Neural cell (in vitro differentiated cells): ENCODE data around the gene APPBP2. TPM values are rescaled to one million over a fixed set of nuclear protein-coding genes. Genes with fewer than 3 reads are reported as not detected.

Experiments
- H2AFZ ChIP-seq: fragments of 200-600, 300-800 bp; sonication (generic), shearing (Covaris generic); 2 replicates; pipeline ENCODE4 v1.6.0; 2014; ENCODE audit warnings: low read depth, mild to moderate bottlenecking, antibody characterized with exemption, low read length, moderate library complexity
- H3F3A ChIP-seq: fragments of 200-600 bp; shearing (Covaris generic); 2 replicates; pipeline ENCODE4 v1.6.1; 2016; ENCODE audit warnings: mild to moderate bottlenecking, moderate library complexity, mixed read lengths, antibody characterized with exemption, low read length; ENCODE audit not compliant: insufficient read depth, poor library complexity, severe bottlenecking
- H3K27ac ChIP-seq: fragments of 200-600, 300-800 bp; sonication (generic), shearing (Covaris generic); 2 replicates; pipeline ENCODE4 v1.5.1; 2014; ENCODE audit warnings: mild to moderate bottlenecking, low read length, moderate library complexity
- H3K27me3 ChIP-seq: fragments of 300-800, 200-600 bp; sonication (generic), shearing (Covaris generic); 2 replicates; pipeline ENCODE4 v1.6.0; 2014; ENCODE audit warnings: mild to moderate bottlenecking, low read depth, low read length, moderate library complexity; ENCODE audit not compliant: insufficient read depth
- H3K36me3 ChIP-seq: fragments of 300-800, 200-600 bp; sonication (generic), shearing (Covaris generic); 2 replicates; pipeline ENCODE4 v1.5.1; 2014; ENCODE audit warnings: mild to moderate bottlenecking, antibody characterized with exemption, low read length, moderate library complexity; ENCODE audit not compliant: insufficient read depth
- H3K4me2 ChIP-seq: fragments of 300-800, 200-600 bp; sonication (generic), shearing (Covaris generic); 2 replicates; pipeline ENCODE4 v1.6.0; 2014; ENCODE audit warnings: mild to moderate bottlenecking, low read length
- H3K4me3 ChIP-seq: fragments of 300-800, 200-600 bp; sonication (generic), shearing (Covaris generic); 2 replicates; pipeline ENCODE4 v1.5.1; 2014; ENCODE audit warnings: mild to moderate bottlenecking, low read length, moderate library complexity
- H3K79me2 ChIP-seq: fragments of 200-600 bp; shearing (Covaris generic); replicated peaks from 2 replicates; pipeline ENCODE4 v1.6.0; 2014; ENCODE audit warnings: mild to moderate bottlenecking, low read length, moderate library complexity; ENCODE audit not compliant: insufficient read depth
- H3K9ac ChIP-seq: fragments of 300-800, 200-600 bp; sonication (generic), shearing (Covaris generic); 2 replicates; pipeline ENCODE4 v1.6.1; 2016; ENCODE audit warnings: mild to moderate bottlenecking, low read length, mixed read lengths
- H3K9me2 ChIP-seq: fragments of 200-600 bp; shearing (Covaris generic); 2 replicates; pipeline ENCODE4 v1.6.1; 2016; ENCODE audit warnings: mild to moderate bottlenecking, low read length, mixed read lengths; ENCODE audit not compliant: insufficient read depth
- H3K9me3 ChIP-seq: fragments of 200-600, 300-800 bp; sonication (generic), shearing (Covaris generic); 2 replicates; pipeline ENCODE4 v1.6.1; 2016; ENCODE audit warnings: mild to moderate bottlenecking, mixed run types, low read length, moderate library complexity, mixed read lengths
- H4K20me1 ChIP-seq: fragments of 200-600 bp; shearing (Covaris generic); 2 replicates; pipeline ENCODE4 v1.6.1; 2016; ENCODE audit warnings: mild to moderate bottlenecking, mixed run types; ENCODE audit not compliant: insufficient read depth
- CTCF ChIP-seq: fragments of 450-650 bp; IDR thresholded peaks from 2 replicates; pipeline ENCODE4 v1.5.1; 2014; ENCODE audit warnings: antibody characterized with exemption, mild to moderate bottlenecking, moderate library complexity; ENCODE audit not compliant: poor library complexity, severe bottlenecking
- EP300 ChIP-seq: fragments of 450-650 bp; conservative IDR thresholded peaks from 2 replicates; pipeline ENCODE4 v1.6.1; 2014; ENCODE audit warnings: antibody characterized with exemption, mild to moderate bottlenecking, moderate library complexity; ENCODE audit not compliant: poor library complexity, severe bottlenecking
- EZH2 ChIP-seq: fragments of 200-600, 300-800 bp; shearing (Covaris generic), sonication (generic); IDR thresholded peaks from 2 replicates; pipeline ENCODE4 v1.6.1; 2014; ENCODE audit warnings: antibody characterized with exemption, low read length, borderline replicate concordance, mild to moderate bottlenecking; ENCODE audit not compliant: insufficient read depth, poor library complexity, severe bottlenecking
- MXI1 ChIP-seq: fragments of 450-650 bp; conservative IDR thresholded peaks from 2 replicates; pipeline ENCODE4 v1.6.1; 2014; ENCODE audit warnings: antibody characterized with exemption, mild to moderate bottlenecking; ENCODE audit not compliant: poor library complexity, severe bottlenecking
- POLR2AphosphoS5 ChIP-seq: IDR thresholded peaks from 2 replicates; pipeline ENCODE4 v1.6.1; 2012
- RAD21 ChIP-seq: fragments of 450-650 bp; conservative IDR thresholded peaks from 2 replicates; pipeline ENCODE4 v1.6.1; 2014; ENCODE audit warnings: antibody characterized with exemption, mild to moderate bottlenecking, moderate library complexity
- REST ChIP-seq: IDR thresholded peaks from 2 replicates; pipeline ENCODE4 v1.6.1; 2012; ENCODE audit warnings: borderline replicate concordance
- SMC3 ChIP-seq: fragments of 450-650 bp; conservative IDR thresholded peaks from 2 replicates; pipeline ENCODE4 v1.6.1; 2014; ENCODE audit warnings: antibody characterized with exemption, mild to moderate bottlenecking, moderate library complexity; ENCODE audit not compliant: poor library complexity
- TAF1 ChIP-seq: IDR thresholded peaks from 2 replicates; pipeline ENCODE4 v1.6.1; 2012; ENCODE audit warnings: low read depth
- polyA plus RNA-seq: library from polyadenylated mRNA; depleted of rRNA; stranded (reverse); fragments of >200 nt; gene quantifications from 2 replicates; pipeline ENCODE4 v1.2.3, GENCODE V29; 2014

APPBP2 gene
- polyA plus RNA-seq, 1 donor from 2014 or later, result 40.4 TPM

- Histone ChIP-seq H3K9me2 (no peaks in the 10 kb centered on the region), H3F3A (no peaks in the 10 kb centered on the region), H3K27ac (no peak overlapping the region), H2AFZ (no peak overlapping the region), H3K27me3 (no peaks in the 10 kb centered on the region), H3K4me3 (no peak overlapping the region), H3K4me2 (no peak overlapping the region), H3K79me2 (no peaks in the 10 kb centered on the region), H4K20me1 (no peaks in the 10 kb centered on the region), H3K9ac (no peak overlapping the region), H3K36me3 (no peaks in the 10 kb centered on the region), H3K9me3 (peaks cover 7% of the 10 kb centered on the region)
- TF ChIP-seq SMC3 (no peak), EP300 (no peak), POLR2AphosphoS5 (no peak), REST (no peak), TAF1 (no peak), MXI1 (no peak), CTCF (no peak), RAD21 (no peak), EZH2 (no peak)
Observed at GRCh38 chr17:60560860-60561257, 34.8 kb upstream of the APPBP2 start.

GRCh38 chr17:60559995-60560859, 34.2 kb upstream of the APPBP2 start:
- peaks cover 7% of the 10 kb centered on the region for H3K9me3 ChIP-seq
- no peaks in the 10 kb centered on the region for H3K27me3 ChIP-seq
- no peaks in the 10 kb centered on the region for H3K79me2 ChIP-seq
- no peak overlapping the region for H3K4me3 ChIP-seq
- no peak overlapping the region for H2AFZ ChIP-seq
- H3K4me2 ChIP-seq, result no peak overlapping the region
- no peaks in the 10 kb centered on the region for H3K9me2 ChIP-seq
- no peaks in the 10 kb centered on the region for H3K36me3 ChIP-seq
- H3K27ac ChIP-seq, result no peak overlapping the region
- no peak overlapping the region for H3K9ac ChIP-seq
- TF ChIP-seq EP300, result no peak
- TF ChIP-seq EZH2, result no peak
- no peak for TF ChIP-seq CTCF
- TF ChIP-seq MXI1, result no peak
- TF ChIP-seq RAD21, result no peak
- no peaks in the 10 kb centered on the region for H4K20me1 ChIP-seq
- H3F3A ChIP-seq, result no peaks in the 10 kb centered on the region
